Colon (tissue), 2 donors: ENCODE data around the gene TMEFF2.

Experiments
- FAIRE-seq: peaks from 2 replicates; lab custom pipeline; 2012; peaks lifted over from hg19 to GRCh38; lab: Jason Lieb, UNC
- donor health status: control.
- donor health status: control.

TMEFF2 gene

DNA sequence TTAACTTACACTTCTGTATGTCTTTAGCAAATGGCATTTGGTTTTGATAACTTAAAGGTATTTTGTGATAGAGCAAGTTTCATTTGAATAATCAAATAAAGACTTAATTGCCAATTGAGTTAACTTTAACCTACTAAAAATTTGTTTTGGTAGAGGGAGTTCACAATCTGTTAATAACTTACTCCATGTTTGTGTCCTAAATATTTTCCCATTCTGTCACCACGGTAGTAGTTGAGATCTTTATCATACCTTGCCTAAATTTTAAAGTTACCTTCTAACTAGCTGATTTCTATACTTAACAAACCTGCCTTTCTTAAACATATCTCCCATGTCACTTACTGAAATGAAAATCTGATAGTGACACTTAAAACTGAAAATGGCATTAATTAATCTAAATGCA, 127.1 kb downstream of the TMEFF2 start:
- no peak for FAIRE-seq

DNA sequence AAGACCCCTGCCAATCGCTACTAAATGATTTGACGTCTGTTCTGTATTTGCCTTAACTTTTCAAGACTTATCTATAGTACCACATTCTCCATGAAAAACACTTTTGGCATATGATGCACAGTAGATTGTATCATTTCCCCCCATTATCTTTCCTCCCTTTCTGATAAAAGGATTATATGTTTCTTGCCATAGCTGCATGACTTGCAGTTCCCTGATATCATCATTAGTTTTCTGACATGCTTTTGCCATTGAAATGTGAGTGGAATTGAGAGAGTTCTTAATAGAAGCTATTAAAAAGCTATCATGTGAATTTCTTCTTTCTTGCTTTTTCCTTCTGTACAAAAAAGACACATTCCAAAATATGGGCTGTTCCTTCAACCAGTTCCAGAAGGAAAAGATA, 130.3 kb downstream of the TMEFF2 start:
- FAIRE-seq: no peak

DNA sequence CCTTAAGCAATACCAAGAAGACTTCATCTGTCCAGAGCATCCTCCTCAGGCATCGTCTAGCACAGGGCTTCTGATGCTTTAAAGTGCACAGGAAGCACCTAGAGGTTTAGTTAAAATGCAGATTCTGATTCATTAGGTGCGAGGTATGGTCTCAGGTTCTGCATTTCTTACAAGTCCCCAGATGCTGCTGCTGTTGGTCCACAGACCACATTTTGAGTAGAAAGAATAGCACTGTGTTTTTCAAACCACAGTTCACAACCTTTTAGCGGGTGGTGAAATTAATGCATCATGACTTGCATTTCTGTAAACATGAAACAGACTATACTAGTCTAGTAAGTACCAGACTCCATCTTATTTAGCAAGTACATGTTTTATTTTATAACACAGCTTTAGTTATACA, 134.6 kb downstream of the TMEFF2 start:
- FAIRE-seq: no peak

DNA sequence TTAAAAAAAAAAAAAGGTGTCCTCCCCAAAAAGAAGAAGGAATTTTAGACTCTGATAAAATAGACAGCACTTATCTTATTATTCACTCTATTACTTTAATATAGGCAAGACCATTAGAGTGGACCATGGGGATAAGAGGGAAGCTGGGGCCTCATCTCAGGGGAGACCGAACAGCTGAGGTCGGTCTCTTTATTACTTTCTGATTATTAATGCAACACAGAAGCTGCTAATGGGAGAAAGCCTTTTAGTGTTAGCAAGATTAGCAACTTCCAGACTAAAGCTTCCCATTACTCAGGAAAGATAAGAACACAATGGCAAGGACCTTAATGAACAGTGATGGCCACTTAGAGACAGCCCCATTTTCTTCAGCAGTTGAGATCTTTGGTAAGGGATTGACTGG, 135.5 kb downstream of the TMEFF2 start:
- FAIRE-seq: no peak

DNA sequence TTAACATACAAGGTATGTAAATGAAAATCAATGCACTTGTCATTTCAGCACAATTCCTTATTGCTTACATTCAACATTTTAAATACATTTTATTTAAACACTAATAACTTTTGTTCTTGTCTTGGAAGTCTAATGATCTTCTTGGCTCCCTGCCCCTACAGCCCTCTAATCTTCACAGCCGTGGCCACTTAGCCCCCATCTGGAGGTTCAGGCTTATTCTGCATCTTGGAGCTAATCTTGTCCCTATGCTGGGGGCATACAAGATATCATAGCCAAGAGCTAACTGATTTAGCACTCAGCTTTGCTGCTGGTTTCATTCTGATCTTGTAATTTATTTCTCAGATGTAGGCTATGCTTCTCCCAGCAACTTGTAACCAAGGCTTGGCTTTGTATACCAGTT, 140.8 kb downstream of the TMEFF2 start:
- FAIRE-seq: no peak

DNA sequence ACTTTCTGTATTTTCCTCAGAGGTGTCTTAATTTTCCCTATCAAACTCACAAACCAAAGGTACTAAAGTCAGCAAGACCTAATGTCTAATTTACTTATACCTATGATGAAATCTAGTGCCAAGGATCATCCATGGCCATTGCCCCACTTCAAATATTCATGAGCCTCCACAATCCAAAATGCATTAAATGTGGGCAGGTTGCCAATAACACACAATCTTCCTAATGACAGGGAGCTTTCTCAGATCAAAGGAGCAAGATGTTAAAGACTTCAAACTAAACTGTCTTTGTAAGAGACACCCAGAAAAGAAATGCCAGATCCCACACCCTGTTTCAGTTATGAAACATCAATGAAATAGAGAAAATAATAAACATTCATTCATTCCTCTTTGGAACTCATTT, 143.2 kb downstream of the TMEFF2 start:
- no peak for FAIRE-seq

DNA sequence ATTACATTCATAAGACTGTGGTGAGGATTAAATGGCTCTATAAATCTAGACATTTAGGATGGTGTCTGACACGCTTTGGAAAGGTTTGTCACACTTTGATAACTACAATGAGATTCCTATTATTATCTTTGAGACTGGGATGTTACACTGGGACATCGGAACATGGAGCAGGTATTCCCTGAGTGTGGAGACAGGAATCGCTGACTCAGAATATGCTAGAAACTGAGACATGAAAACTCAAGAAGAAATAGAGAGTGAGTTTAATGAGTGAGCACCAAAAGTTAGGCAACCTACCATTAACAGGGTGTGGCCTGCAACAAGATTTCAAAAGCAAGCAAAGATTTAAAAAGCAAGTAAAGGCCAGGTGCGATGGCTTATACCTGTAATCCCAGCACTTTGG, 145.4 kb downstream of the TMEFF2 start:
- FAIRE-seq: no peak

DNA sequence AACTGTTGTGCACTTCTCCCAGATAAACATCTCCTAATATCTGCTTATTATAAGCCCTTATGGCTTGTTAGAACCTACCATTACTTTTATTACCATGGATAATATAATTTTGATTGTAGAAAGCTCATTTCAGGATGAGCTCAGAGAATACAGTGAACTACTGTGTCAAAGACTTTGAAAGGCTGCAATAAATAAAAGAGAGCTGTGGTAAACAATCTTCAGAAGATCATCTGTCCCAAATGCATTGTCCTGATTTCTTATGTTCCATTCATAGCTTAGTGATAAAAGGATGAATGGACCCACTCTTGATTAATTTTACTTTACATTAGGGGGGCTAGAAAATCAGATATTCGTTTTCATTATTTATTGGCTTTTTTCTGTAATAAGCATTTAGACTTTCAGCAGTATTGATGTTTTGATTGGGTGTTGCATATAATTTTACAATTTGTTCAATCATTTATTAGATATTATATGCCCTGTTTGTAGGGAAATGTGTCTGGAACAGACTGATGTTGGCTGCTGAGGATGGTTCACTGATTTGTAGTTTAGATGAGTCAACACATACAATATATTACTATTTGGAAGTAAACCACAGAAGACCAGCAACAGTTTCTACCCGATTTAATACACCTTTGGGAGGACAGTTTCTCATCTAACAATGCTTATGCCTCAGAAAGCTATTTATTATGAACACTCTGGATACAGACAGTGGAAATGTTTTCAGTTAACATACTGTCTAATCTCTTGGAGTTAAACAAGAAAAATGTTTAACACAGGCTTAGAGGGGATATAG, 147.2 kb downstream of the TMEFF2 start:
- no peak for FAIRE-seq

DNA sequence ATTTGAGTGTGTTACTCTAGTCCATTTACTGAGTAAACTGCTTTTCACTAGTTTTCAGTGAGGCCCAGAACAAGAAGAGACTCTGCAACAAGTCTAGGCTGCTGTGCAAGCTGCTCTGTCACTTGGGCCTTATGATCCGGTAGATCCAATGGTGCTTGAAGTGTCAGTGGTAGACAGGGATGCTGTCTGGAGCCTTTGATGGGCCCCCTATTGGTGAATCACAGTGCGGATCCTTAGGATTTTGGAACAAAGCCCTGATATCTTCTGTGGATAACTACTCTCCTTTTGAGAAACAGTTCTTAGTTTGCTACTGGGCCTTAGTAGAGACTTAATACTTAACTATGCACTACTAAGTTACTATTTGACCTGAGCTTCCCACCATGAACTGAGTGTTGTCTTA, 150.2 kb downstream of the TMEFF2 start:
- no peak for FAIRE-seq

DNA sequence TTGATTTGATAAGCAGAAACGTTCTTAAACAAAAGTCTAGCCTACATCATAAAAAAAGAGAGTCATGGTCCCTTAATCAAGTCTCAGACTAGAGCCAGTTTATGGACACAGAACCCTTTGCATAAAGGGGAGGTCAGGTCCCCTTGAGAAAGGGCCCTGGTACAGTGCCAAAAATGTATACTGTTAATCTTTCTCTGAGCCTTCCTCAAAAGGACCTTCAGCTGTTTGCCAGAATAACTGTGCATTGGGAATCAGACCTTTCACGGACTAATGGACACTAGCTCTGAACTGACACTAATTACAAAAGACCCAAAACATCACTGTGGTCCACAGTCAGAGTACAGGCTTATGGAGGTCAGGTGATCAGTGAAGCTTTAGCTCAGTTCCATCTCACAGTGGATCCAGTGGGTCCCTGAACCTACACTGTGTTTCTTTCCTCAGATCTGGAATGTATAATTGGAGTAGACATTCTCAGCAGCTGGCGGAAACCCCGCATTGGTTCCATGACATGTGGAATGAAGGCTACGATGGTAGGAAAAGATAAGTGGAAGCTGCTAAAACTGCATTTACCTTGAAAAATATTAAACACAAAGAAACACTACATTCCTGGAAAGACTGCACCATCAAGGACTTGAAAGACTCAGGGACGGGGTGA, 151.4 kb downstream of the TMEFF2 start:
- FAIRE-seq: no peak

DNA sequence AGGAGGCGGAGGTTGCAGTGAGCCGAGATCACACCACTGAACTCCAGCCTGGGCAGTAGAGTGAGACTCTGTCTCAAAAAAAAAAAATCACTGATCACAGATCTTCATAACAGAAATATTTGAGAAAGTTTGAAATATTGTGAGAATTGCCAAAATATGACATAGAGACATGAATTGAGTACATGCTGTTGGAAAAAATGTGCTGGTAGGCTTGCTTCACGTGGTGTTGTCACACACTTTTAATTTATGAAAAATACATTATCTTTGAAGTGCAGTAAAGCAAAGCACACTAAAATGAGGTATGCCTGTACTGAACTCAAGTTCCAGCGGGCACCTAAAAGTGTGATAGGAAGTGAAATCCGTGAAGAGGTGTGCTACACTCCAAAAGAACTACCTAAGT, 152.6 kb downstream of the TMEFF2 start:
- FAIRE-seq: no peak

DNA sequence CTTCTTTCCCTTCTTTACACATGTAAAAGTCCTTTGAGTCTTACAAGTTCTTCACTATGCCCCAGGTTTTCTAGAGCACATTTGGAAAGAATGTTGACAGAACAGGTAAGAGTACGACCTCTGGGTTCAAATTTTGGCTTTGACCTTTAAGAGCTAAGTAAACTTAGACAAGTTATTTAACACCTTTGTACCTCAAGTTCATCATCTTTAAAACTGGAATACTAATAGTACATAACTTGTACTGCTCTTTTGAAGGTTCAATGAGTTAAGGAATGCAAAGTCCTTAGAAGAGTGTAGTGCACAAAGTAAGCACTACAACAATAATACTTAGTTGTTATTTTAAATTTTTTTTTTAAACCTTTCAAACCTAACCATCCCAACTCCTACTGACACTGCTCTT, 156.6 kb downstream of the TMEFF2 start:
- no peak for FAIRE-seq

DNA sequence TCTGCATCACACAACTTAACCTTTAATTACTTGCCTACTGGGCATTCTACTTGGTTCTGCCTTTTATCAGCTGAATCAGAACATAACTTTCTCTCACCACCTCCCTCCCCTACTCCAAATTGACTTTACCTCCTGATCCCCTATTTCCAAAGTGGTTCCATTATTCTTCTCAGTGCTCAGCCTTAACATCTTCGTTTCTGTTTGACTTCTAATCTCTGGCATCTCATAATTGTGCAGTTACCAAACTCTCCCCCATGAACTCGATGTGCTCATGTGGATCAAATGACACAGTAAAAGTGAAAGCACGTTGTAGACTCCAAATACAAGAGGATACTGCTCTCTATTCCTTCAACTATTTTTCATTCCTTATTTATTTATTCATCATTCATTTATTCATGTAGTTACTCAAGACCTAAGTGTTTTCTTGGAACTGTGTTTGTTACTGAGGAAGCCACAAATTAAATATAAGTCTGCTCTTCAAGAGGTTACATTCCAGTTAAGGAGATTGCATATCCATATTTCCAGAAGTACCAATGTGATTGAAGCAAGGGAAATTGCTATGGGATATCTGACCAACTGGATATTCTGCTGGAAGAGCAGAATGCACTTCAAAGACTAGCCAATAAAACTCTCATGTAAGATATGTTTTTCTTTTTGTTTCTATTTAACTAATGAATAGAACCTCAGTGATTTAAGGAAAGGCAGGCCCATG, 158.8 kb downstream of the TMEFF2 start:
- FAIRE-seq: no peak

DNA sequence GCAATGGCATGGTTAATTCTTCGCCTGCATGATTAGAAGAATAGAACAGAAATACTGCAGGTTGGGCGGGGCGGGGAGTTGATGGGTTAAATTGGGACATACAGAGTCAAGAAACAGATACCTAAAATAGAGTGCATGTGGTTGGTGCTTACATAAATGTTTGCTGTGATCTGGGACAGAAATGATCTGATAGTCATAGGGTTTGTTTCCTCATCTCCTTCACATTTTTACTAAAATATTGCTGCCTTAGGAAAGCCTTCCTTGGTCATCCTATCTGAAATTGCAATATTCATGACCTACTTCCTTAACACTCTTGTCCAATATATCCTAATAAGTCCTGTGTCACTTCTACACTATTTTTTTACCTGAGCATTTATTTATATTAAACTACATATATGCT, 163.9 kb downstream of the TMEFF2 start:
- FAIRE-seq: no peak

DNA sequence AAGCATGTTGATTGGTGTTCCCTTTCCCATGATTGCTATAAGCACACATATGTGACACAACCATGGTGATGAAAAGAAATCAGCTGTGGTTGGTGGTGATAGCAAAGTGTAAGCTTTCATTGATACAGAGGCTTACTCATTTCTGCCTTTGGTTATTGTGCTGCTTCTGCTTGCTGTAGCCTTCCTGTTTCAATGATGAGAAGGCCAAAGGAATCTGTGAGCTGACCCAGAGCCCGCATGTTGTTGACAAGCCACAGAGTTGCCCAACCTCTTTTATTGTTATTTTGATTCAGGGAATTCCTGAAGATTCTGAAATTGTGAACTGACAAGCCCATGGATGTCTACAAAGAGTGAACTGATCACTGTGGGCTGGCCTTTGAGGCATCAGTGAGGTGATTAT, 164.4 kb downstream of the TMEFF2 start:
- no peak for FAIRE-seq

DNA sequence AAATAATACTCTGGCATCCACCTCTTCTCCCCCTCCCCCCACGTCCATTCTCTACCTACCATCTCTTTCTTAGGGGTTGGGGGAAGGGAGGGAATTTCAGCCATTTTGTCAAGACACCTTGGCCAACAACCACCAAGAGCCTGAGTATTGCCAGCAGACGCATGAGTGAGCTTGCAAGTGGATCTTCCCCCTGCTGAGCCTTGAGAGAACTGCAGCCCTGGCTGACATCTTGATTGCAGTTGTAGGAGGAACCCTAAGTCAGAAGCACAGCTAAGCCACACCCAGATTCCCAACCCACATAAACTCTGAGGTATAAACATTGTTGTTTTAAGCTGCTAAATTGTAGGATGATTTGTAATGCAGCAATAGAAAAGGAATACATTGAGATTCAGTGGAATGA, 165.6 kb downstream of the TMEFF2 start:
- FAIRE-seq: no peak

DNA sequence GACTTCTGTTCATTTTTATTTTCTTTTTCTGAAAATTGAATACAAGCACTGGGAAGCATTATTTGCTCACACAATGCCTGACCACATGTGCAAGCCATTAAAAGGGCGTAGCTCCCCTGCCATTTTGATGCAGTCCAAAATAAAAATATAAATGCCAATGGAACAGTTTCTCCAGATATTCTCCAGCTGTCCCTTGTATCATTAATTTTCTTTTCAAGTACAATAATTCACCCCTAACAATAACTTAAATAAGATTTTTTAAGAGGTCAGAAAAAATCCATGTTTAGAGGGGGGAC, 168.0 kb downstream of the TMEFF2 start:
- no peak for FAIRE-seq

DNA sequence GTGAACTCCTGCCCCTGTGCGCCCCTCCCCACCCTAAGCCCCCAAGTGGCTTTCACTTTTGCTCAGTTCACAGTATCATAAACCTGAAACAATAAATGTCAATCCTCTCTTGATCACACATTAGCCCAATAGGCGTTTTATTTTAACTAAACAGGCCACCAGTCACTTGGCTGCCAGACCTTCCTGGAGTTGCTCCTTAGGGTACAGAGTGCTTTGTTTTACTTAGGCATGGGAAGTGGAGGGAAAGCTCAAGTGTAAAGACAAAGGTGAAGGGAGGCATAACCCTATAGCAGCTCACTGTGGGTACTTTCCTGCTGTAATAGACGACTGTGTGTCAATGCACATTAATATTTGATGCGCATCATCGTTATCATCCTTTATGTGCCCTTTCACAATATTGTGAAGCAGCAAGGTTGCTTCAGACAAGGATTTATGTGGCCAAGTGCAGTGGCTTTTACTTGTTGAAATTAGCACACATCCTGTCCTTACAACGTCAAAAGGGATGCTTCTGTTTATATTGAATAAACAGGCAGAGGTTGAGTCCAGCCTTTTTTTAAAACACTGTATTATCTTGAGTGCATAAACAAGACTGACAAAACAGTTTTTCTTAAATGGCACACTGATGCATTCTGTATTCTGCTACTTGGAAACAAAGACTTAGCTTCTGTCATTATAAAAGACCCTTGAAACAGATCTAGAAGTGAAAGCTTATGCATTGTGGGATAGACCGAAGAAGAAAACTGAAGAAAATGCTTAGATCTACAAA, 168.5 kb downstream of the TMEFF2 start:
- no peak for FAIRE-seq

DNA sequence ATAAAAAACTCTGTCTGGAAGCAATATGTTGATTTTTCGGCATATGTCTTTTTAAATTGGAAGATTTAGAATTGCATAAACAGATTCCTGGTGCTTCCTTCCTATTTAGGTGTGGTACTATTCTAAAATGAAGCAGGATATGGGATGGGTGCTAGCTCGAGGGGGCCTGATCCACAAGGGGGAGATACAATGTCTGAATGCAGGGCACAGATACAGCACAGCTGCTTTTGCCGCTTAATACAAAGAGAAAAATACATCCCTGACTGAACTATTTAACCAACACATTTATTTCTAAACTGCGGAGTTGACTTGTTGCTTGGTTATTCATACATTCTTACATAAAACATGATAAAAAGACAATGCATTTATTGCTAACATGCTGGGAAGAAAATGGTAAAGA, 169.1 kb downstream of the TMEFF2 start:
- FAIRE-seq: no peak

DNA sequence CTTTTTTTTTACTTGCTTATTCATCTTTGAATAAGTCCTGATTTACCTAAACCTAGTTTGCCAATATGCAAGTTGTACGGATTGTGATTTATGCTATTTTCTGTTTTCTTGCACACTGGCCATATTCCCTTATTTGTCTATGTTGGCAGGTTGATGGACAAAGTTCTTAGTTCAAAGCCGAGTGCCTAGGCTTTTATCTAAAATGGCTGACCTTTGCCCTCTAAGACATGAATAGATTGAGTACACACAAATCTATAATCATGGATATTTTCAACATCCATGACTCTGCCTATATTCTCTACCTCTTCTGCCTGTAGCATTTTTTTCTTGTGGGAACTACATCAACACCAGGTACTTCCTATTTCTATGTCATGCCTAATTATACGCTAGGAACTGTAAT, 171.7 kb downstream of the TMEFF2 start:
- FAIRE-seq: no peak

DNA sequence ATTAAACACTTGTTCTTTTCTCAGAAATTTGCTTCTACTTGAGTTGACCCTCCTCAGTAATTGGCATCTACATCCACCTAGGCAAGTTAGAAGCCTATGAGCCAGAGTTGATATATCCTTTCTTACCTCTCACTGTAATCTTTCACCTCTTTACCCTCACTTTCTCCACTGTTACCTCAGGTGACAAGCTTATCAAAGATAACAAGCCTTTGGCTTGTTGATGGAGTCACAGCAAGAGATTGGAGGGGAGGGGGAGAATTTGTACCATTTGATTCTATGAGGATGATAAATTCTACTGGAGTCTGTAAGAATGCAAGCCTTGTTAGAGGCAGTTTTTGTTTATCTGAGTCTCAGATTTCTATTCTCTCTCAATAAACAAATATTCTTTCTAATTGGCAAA, 176.9 kb downstream of the TMEFF2 start:
- no peak for FAIRE-seq

DNA sequence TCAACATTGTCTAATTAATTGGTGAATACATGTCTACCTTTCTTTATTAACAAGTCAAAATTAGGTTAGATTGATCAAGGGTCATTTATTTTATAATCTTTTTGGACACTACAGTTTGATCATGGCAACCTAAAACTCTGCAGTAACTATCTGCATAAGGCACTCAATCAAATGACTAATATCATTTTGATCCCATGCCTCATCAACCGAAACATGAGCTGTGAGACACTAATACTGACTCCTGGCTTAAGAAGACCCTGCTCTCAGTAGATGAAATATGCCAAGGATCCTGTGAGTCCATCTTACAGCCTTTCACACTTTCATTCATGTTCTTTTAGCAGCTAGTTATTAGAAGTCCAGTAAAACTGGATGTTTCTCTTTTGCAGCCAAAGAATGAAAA, 178.5 kb downstream of the TMEFF2 start:
- FAIRE-seq: no peak

DNA sequence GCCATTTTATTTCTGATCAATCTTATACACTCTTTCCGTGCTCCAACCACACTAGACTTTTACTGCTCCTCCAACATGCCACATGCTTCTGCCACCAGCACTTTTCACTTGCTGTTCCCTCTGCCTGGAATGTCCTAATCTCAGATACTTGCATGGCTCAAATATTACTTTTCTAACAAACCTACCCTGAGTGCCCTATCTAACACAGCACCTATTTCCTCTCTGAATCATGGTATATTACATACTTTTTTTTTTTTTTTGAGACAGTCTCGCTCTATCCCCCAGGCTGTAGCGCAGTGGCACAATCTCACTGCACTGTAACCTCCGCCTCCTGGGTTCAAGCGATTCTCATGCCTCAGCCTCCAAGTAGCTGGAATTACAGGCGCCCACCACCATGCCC, 181.5 kb downstream of the TMEFF2 start:
- FAIRE-seq: no peak
